ENCODE measurements around the gene TMEM242.

DNA sequence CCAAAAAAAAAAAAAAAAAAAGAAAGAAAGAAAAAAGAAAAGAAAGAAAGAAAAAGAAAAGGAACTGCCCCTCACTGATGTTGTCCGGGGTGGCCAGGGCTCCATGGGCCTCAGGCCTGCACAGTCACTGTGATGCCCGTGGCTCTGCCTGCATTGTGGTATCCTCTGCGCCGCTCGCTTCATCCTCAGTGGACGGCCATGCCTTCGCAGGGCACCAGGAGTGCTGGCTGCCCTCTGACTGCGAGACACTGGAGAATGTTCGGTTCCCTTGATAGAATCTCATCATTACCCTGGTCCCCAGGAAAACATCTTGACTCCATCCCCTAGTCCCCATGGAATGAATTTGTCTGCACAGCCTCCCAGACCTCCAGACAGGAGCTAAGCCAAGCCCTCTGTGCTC lies 61.7 kb downstream of the TMEM242 start:
- TF ChIP-seq TEAD4 (CRISPR knock-in tag; IDR thresholded peaks at IDR 0.05) (no peak), JUN (CRISPR knock-in tag; IDR thresholded peaks at IDR 0.05) (no peak), CBFB (CRISPR knock-in tag; IDR thresholded peaks at IDR 0.05; ENCODE audit: low read depth) (no peak), IRF2 (CRISPR knock-in tag; IDR thresholded peaks at IDR 0.05; ENCODE audit: borderline replicate concordance, low read depth) (no peak), SMAD3 (CRISPR knock-in tag; IDR thresholded peaks at IDR 0.05; ENCODE audit: borderline replicate concordance) (no peak), ESRRA (CRISPR knock-in tag; IDR thresholded peaks at IDR 0.05; ENCODE audit: borderline replicate concordance) (no peak), SMAD4 (CRISPR knock-in tag; IDR thresholded peaks at IDR 0.05) (no peak), ZNF263 (CRISPR knock-in tag; IDR thresholded peaks at IDR 0.05; ENCODE audit: low read depth) (no peak), SP1 (CRISPR knock-in tag; conservative IDR thresholded peaks at IDR 0.05) (no peak), ATF3 (CRISPR knock-in tag; conservative IDR thresholded peaks at IDR 0.05) (no peak), TP53 (CRISPR knock-in tag; IDR thresholded peaks at IDR 0.05) (no peak)
- TF ChIP-seq, protein P1, sequence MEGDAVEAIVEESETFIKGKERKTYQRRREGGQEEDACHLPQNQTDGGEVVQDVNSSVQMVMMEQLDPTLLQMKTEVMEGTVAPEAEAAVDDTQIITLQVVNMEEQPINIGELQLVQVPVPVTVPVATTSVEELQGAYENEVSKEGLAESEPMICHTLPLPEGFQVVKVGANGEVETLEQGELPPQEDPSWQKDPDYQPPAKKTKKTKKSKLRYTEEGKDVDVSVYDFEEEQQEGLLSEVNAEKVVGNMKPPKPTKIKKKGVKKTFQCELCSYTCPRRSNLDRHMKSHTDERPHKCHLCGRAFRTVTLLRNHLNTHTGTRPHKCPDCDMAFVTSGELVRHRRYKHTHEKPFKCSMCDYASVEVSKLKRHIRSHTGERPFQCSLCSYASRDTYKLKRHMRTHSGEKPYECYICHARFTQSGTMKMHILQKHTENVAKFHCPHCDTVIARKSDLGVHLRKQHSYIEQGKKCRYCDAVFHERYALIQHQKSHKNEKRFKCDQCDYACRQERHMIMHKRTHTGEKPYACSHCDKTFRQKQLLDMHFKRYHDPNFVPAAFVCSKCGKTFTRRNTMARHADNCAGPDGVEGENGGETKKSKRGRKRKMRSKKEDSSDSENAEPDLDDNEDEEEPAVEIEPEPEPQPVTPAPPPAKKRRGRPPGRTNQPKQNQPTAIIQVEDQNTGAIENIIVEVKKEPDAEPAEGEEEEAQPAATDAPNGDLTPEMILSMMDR (IDR thresholded peaks at IDR 0.05) = no peak
- TF ChIP-seq, protein P2, sequence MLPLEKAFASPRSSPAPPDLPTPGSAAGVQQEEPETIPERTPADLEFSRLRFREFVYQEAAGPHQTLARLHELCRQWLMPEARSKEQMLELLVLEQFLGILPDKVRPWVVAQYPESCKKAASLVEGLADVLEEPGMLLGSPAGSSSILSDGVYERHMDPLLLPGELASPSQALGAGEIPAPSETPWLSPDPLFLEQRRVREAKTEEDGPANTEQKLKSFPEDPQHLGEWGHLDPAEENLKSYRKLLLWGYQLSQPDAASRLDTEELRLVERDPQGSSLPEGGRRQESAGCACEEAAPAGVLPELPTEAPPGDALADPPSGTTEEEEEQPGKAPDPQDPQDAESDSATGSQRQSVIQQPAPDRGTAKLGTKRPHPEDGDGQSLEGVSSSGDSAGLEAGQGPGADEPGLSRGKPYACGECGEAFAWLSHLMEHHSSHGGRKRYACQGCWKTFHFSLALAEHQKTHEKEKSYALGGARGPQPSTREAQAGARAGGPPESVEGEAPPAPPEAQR (CRISPR knock-in tag; IDR thresholded peaks at IDR 0.05) = no peak
- TF ChIP-seq, protein P3, sequence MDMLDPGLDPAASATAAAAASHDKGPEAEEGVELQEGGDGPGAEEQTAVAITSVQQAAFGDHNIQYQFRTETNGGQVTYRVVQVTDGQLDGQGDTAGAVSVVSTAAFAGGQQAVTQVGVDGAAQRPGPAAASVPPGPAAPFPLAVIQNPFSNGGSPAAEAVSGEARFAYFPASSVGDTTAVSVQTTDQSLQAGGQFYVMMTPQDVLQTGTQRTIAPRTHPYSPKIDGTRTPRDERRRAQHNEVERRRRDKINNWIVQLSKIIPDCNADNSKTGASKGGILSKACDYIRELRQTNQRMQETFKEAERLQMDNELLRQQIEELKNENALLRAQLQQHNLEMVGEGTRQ (CRISPR knock-in tag; IDR thresholded peaks at IDR 0.05) = no peak
